ENCODE results near the gene CFAP97.
"Not testable (repeated sequence)": the region's sequence is repeated elsewhere in the genome, so short reads cannot be mapped to it uniquely, and the experiment has no call there.

Gene CFAP97

GRCh38 chr4:185137233-185137925, 66.4 kb downstream of the CFAP97 start:
- no peak for DNase-seq

- peak; percentile 36 for DNase-seq
These were observed 69.4 kb downstream of the CFAP97 start for GRCh38 chr4:185134307-185134869.

- no peak for DNase-seq
These were observed 75.3 kb downstream of the CFAP97 start for GRCh38 chr4:185128272-185129119.

- no peak for DNase-seq
These were observed 76.5 kb downstream of the CFAP97 start for GRCh38 chr4:185127021-185127925.

- no peak for DNase-seq
These were observed 79.8 kb downstream of the CFAP97 start for GRCh38 chr4:185124006-185124405.

- no peak for DNase-seq
These were observed 81.0 kb downstream of the CFAP97 start for GRCh38 chr4:185122681-185123345.

DNA sequence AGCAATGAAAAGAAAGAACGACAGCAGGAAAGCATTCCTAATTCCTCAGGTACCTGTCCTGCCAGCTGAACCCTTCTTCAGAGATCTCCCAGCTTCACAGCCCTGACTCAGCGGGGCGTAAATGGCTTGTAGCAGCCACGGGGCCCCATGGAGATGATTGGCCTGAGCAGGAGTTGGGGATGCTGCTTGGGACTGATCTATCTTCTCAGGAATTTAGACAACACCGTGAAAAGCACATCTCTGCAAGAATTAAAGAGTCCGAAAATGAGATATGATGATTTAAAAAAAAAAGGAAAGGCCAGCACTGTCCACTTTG, 83.2 kb downstream of the CFAP97 start:
- no peak for DNase-seq

DNA sequence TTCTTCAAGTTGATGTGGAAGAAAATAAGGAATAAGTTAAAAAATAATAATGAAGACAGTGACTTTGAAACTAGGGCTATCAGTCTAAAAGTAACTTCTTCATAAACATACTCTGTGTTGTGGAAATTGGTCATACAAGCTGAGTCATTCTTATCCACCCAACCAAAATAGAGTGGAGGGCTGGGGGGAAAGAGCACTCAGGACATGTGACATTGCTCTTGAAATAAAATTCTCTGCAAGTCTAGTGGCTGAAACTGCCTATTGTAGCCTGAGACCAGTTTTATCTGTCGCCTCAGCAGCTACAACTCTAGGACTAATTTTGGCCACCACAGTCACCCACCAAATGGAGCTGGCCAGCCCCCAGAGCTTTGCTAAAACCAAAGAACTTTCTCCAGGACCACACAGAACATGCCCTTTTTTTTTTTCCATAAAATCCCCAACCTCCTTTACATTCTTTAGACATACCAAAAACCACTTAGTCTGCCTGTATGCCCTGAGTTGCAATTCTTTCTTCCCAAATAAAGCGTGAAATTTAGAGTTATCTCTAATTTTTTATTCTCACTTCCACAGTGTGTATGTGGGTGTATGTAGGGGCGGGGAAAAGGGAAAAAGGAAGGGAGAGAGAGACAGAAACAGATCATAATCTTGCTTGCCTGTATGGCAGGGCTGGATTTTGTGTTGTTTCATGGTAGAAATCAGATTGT, 83.7 kb downstream of the CFAP97 start:
- DNase-seq: peak; percentile 8

DNA sequence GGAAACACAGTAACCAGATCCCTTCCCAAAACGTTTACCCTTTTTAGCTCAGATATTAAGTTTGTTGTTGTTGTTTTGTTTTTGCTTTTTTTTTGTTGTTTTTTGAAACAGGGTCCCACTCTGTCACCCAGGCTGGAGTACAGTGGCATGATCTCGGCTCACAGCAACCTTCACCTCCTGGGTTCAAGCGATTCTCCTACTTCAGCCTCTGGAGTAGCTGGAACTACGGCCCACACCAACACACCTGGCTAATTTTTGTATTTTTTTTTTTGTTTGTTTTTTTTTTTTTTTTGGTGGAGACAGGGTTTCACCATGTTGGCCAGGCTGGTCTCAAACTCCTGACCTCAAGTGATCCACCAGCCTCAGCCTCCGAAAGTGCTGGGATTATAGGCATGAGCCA, 84.3 kb downstream of the CFAP97 start:
- not testable (repeated sequence) for DNase-seq

DNA sequence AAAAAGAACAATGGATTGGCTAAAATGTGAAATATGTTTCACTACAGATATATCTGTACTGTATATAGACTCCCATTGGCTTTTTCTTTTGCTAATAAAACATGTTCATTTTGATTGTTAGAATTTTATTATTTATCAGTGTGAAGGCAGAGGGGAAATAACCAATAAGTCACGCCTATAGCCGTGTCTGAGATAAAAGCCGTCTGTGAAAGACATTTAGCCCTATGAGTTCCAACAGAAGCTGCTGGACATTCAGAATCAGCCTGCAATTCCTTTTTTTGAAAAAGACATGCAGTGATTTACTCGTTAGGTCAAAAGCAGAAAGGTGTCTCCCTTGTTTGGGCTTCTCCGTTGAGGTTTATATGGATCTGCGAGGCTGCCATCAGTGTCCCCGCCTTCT, 84.9 kb downstream of the CFAP97 start:
- DNase-seq: no peak

DNA sequence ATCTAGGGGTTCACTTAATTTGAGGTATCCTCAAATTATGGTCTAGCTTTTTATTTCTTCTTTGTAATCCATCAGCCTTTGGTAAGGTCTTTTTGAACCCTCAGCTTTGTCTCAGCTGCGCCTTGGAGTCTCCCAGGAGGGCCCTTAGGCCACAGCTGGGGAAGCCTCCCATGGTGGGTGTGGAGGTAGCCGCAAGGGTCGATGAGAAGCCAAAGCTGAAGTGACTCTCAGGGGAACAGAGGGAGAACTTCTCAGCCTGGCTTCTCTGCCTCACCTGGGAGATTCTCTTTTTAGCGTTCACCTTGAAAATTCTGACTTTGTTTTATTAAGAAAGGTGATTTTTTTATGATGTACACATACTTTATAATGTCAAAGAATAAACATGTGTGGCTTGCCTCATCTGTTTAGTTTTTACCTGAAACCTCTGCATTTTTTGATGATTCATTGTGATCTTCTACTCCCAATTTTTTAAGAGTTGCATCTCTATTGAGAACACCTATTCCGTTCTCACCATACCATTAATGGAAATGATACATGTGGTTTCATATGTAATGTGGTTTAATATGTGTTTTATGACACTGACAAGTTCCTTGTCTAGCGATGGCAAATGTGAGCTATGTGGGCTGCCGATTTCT, 86.4 kb downstream of the CFAP97 start:
- no peak for DNase-seq

GRCh38 chr4:185115827-185116232, 88.0 kb downstream of the CFAP97 start:
- DNase-seq: no peak

GRCh38 chr4:185113340-185113739, 90.5 kb downstream of the CFAP97 start:
- DNase-seq: no peak

- peak; percentile 47 for DNase-seq
These were observed 91.7 kb downstream of the CFAP97 start for GRCh38 chr4:185112104-185112503.

DNA sequence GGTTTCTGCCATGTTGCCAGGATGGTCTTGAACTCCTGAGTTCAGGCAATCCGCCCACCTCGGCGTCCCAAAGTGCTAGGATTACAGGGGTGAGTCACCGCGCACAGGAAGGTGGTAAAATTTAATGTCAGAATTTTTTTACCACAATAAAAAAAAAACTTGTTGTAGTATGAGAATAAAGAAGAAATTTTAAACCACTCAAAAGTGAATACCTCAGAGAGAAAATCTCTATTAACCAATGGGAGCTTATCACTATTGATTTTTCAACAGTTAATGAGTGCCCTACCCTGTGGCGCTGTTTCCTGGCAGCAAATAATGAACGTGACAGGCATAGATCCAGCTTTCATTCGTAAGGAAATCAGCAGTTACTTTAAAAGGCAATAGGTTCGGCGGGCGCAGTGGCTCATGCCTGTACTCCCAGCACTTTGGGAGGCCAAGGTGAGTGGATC, 93.4 kb downstream of the CFAP97 start:
- no peak for DNase-seq

GRCh38 chr4:185109736-185110135, 94.1 kb downstream of the CFAP97 start:
- no peak for DNase-seq
